NCI-H748 treated with DMSO at 0.1 percent for 48 hours (cell line): ENCODE data around the gene FURIN.
"Not testable (repeated sequence)": the region's sequence is repeated elsewhere in the genome, so short reads cannot be mapped to it uniquely, and the experiment has no call there.

ENCODE experiments used
- DNase-seq: peaks from one replicate; lab custom pipeline; 2025; lab: John Stamatoyannopoulos, UW

Gene FURIN

DNA sequence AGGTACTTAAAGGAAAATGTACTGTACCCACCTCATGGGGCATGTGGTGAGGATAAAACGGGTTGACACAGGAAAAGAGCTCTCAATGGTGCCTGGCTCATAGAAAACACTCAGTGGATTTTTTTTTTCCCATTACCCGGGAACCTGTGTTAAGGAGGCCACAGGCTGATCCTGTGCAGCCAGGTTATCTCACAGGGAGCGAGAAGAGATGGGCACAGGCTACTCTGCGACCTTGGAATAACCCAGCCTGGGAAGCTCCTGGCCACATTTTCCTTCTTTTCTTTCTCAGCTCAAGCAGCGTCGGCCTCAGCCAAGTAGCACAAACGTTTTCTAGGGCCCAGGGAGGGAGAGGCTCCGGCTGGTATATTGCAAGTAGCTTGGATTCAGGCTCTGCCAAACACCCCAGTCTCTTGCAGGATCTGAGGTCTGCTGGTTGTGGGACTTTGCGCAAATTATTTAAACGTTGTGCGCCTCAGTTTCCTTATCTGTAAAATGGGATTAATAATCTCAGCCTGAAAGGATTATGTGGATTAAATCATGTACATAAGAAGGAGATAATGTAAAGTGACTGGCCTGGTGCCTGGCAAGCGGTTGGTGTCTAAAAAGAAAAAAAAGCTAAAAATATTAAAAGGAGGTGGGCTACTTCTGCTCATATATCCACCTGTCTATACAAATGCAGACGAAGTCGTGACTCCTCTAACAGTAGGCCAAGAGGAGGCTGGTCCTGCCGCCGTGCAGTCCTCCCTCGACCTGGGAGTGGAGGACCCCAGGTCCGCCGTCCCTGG lies 2.2 kb downstream of the FURIN start:
- DNase-seq, result no peak

DNA sequence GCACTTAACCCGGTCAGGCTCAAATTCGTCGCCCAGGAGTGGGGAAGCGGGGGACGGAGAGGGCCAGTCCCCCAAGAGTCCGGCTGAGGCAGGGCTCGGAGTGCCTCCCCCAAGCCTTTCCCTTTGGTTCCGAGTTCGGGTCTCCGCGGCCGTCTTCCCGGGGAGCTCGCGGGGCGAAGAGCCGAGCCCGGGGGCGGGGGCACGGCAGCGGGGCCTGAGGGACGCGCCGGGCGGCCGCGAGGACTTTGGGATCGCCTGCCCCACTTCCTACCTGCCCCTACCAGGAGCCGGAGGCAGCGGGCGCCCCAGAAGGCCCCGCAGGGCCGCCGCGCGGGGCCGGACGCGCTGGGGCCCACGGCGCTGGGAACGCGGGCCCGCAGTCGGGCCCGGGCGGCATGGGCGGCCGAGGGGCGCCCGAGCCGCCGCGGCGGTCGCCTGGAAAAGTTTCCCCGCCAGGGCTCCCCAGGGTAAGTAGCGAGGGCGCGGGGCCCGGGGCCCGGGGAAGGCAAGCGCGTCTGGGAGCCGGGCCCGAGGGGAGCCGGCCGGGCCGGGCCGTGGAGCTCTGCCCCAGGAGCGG lies 2.8 kb downstream of the FURIN start:
- DNase-seq, result no peak

DNA sequence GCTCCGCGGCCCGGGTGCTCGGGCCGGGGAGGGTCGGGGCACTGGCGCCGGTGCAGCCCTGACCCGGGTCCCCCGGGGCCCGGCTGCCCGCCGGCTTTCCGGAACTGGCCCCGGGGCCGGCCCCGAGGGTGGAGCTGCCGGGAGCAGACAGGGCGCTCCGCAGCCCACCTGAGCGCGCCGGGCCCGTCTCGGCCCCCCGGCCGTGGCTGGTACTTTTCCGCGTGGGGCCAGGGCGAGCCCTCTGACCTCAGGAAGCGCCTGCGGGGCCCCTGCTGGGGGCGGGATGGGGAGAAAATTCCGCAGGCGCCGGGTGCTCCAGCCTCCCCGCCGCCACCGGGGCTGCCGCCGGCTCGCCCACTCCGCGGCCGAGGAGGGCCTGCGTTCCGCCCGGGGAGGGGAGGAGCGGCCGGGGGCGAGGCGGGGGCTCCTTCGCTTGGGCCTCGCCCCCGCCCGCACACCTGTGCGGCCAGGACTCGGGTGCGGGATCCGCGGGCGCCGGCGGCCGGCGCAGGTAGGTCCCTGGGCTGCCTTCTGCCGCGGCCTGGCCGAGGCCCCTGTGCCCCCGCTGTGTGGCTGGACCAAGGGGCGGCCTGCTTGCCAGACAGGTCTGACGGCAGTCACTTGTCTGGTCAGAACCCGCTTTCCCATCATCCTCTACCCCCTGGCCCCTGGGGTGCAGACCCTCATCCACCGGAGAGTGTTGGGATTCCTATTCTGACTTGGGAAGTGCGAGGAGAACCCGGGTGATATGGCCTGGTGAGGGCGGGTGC lies 3.5 kb downstream of the FURIN start:
- DNase-seq, result no peak

DNA sequence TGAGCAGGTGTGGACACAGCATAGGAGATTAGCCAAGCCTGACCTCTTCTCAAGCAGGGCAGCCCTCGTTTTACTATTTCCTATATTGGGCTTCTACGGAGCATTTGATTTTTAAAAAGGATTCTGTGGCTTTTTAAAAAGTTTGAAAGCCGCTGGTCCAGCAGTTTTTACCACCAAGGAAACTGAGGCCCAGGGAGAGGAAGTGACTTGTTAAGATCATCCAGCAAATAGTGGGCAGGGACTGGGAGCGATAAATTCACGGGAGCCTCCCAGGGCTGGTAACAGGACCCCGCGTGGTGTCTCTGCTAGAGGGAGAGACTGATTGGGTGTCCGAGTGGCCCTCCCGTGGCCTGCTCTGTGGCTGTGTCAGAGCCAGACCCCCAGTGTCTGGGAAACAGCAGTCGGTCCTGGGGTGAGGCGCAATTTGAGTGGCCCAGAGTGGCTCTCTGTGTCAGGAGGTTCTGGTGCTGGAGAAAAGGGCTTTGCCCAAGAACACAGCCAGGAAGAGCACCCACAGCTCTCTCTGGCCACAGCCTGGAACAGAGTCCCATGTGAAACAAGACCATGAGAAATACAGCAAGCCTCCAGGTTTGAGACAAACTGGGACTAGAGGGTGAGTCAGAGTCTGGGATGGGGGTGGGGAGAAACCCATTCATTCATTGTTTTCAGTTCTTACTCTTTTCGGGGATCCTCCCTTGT lies 4.2 kb downstream of the FURIN start:
- no peak for DNase-seq

DNA sequence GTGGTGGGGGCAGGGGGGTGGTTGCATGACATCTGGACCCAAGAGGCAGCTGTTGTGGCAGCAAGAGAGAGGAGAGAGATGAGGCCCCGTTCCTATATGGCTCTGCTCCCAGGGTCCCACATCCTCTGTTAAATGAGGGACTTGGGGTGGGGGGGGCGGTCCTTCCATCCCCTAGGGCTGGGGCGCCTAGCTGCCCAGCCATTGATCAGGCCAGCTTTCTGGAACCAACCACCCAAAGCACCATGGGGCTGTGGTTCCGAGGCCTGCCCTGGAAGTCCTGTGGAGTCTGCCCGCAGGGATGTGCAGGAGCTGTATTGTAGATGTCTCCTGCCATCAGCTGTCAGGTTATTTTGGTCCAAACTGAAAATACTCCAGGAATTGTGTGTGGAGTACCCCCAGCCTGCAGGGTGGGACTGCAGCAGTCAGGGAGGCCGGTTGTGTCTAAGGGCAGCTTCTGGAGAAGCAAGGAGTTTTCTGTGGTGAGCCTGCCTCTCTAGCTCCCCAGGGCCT lies 5.2 kb downstream of the FURIN start:
- no peak for DNase-seq

DNA sequence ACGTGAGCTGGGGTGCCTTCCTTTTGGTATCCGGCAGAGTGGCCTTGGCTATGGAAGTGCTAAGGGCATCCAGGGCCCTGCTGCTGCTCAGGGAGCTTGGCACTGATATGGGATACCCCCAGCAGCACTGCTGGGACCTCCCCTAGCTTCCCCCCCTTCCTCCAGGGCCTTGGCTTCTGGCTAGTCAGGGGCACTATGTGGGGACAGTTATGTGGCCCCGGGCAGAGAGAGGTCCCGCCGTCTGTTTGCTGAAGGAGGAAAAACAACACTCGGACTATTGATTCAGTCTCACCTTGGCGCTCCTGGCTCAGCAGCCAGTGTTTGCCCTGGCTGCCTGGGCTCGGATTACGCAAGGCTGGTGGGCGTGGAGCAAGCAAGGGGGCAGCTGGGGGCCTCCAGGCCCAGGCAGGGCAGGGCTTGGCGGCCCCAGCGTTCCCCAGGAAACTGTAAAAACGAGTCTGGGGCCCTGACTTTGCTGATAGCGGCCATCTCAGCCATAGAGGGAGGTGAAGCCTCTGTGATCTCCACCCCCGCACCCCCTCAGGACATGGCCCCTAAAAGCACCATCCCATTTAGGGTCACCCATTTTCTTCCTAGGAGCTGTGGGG lies 5.7 kb downstream of the FURIN start:
- DNase-seq, result peak; percentile 24

DNA sequence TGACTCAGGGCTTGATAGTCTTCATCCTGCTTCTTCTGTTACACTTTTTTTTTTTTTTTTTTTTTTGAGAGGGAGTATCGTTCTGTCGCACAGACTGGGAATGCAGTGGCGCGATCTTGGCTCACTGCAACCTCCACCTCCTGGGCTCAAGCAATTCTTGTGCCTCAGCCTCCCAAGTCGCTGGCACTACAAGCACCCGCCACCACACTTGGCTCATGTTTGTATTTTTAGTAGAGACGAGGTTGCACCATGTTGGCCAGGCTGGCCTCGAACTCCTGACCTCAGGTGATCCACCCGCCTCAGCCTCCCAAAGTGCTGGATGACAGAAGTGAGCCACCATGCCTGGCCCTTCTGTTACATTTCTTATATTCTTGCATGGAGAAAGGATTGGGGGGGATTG lies 6.6 kb downstream of the FURIN start:
- DNase-seq, result not testable (repeated sequence)

DNA sequence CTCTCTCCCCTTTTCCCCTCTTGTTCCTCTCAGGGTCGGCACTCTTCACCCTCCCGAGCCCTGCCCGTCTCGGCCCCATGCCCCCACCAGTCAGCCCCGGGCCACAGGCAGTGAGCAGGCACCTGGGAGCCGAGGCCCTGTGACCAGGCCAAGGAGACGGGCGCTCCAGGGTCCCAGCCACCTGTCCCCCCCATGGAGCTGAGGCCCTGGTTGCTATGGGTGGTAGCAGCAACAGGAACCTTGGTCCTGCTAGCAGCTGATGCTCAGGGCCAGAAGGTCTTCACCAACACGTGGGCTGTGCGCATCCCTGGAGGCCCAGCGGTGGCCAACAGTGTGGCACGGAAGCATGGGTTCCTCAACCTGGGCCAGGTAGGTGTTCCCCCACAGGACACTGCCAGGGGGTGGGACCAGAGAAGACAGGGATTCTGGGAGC lies 7.2 kb downstream of the FURIN start:
- DNase-seq, result no peak

DNA sequence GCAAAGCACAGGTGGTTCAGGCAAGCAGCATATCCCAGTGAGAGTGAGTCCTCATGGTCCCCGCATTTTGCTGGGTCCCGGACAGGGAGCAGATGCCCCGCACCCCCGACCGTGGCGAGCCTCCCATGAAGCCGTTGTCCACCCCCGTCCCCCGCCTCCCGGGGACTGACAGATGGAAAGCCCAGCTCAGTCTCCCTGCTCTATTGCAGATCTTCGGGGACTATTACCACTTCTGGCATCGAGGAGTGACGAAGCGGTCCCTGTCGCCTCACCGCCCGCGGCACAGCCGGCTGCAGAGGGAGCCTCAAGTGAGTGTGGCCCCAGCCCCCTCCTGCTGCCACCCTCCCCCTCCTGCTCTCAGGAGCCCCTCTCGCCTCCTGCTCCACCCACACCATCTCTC lies 7.7 kb downstream of the FURIN start:
- no peak for DNase-seq

DNA sequence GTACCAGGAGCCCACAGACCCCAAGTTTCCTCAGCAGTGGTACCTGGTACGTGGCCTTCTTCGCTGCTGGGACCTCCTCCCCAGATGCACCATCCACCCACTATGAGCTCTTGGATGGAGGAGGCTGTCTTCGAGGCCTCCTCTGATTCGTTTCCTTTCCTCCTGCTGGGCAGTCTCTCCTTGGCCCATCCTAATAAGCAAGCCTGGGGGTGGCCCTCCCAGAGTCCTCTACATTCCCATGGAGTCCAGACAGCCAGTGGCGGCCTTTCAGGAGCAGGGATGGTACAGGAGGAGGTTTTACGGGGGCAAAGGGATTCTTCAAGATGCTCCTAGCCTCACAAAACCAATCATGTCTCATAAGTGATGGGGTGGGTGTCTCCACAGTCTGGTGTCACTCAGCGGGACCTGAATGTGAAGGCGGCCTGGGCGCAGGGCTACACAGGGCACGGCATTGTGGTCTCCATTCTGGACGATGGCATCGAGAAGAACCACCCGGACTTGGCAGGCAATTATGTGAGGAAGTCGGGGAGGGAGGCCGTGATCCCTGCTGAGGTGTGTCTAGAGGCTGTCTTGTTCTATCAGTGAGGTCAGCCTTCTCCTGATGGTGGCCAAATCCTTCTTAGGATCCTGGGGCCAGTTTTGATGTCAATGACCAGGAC lies 8.3 kb downstream of the FURIN start:
- DNase-seq, result no peak

DNA sequence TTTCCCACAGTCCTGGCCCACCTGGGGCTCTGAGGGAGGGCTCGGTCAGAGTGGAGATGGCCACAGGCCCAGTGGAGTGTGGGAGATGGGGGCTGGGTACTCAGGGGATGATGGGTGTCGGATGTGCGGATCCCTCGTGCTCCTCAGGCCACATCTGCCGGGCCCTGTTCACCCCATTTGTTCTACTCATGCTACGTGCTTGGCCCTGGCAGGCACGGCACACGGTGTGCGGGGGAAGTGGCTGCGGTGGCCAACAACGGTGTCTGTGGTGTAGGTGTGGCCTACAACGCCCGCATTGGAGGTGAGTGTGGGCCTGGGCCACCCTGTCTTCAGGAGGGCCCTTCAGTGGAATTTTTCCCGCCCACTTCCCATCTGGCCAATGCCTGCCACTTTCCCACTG lies 8.9 kb downstream of the FURIN start:
- DNase-seq, result no peak

DNA sequence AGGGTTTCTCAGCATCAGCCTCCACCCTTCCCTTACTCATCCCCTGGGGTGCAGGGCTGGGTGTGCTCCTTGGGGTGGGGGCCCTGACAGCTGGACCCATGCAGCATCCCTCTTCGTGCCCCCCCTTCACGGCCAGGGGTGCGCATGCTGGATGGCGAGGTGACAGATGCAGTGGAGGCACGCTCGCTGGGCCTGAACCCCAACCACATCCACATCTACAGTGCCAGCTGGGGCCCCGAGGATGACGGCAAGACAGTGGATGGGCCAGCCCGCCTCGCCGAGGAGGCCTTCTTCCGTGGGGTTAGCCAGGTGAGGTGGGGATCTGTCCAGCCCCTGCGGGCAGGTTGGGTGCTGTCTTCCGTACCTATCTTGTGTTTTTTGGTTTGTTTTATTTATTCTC lies 9.6 kb downstream of the FURIN start:
- DNase-seq, result no peak

DNA sequence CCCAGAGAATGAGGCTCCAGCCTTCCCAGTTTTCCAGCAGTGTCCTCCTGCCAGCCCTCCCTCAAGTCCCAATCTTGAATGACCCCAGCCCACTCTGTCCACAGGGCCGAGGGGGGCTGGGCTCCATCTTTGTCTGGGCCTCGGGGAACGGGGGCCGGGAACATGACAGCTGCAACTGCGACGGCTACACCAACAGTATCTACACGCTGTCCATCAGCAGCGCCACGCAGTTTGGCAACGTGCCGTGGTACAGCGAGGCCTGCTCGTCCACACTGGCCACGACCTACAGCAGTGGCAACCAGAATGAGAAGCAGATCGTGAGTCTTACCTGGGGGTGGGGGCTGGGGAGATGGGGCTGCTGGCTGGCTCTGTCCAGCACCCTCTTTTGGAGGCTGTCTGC lies 10.3 kb downstream of the FURIN start:
- DNase-seq, result no peak

DNA sequence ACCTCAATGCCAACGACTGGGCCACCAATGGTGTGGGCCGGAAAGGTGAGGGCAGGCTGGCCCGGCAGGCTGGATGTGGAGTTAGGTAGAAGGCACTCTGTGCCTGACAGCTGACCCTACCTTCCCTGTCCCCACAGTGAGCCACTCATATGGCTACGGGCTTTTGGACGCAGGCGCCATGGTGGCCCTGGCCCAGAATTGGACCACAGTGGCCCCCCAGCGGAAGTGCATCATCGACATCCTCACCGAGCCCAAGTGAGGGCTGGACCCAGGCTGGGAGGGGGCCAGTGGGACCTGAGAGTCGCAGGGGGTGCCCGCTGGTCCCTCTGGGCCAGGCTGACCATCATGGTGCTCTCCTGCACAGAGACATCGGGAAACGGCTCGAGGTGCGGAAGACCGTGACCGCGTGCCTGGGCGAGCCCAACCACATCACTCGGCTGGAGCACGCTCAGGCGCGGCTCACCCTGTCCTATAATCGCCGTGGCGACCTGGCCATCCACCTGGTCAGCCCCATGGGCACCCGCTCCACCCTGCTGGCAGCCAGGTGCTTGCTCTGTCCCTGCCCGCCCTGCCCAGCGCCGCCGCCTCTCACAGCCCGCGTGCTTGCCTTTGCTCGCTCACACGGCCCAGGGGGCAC lies 11.5 kb downstream of the FURIN start:
- no peak for DNase-seq

DNA sequence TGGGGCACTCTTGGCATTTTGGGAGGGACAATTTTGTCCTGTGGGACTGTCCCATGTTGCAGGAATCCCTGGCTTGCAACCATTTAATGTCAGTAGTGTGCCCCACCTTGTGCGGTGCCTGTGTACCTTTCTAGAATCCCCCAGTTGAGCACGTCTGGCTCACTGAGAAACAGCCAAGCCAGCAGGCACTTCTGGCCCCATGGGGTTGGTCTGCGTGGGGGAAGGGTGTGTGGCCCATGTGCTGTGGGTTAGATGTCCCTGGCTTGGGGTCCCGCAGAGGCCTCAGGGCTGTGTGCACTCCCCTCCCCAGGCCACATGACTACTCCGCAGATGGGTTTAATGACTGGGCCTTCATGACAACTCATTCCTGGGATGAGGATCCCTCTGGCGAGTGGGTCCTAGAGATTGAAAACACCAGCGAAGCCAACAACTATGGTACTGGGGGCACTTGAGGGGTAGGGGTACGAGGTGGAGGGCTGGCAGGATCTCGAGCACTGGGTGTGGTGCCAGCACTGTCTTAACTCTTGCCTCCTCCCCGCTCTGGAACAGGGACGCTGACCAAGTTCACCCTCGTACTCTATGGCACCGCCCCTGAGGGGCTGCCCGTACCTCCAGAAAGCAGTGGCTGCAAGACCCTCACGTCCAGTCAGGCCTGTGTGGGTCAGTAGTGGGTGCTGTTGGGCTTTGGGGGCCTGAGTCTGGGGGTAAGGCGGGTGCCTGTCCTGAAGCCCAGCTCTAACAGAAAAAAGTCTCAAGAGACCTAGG lies 12.2 kb downstream of the FURIN start:
- no peak for DNase-seq

DNA sequence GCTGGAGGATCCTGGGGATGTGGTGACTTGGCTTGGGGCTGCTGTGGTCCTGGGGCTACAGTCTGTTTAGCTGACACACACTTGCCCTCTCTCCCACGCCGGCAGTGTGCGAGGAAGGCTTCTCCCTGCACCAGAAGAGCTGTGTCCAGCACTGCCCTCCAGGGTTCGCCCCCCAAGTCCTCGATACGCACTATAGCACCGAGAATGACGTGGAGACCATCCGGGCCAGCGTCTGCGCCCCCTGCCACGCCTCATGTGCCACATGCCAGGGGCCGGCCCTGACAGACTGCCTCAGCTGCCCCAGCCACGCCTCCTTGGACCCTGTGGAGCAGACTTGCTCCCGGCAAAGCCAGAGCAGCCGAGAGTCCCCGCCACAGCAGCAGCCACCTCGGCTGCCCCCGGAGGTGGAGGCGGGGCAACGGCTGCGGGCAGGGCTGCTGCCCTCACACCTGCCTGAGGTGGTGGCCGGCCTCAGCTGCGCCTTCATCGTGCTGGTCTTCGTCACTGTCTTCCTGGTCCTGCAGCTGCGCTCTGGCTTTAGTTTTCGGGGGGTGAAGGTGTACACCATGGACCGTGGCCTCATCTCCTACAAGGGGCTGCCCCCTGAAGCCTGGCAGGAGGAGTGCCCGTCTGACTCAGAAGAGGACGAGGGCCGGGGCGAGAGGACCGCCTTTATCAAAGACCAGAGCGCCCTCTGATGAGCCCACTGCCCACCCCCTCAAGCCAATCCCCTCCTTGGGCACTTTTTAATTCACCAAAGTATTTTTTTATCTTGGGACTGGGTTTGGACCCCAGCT lies 13.0 kb downstream of the FURIN start:
- DNase-seq, result no peak

DNA sequence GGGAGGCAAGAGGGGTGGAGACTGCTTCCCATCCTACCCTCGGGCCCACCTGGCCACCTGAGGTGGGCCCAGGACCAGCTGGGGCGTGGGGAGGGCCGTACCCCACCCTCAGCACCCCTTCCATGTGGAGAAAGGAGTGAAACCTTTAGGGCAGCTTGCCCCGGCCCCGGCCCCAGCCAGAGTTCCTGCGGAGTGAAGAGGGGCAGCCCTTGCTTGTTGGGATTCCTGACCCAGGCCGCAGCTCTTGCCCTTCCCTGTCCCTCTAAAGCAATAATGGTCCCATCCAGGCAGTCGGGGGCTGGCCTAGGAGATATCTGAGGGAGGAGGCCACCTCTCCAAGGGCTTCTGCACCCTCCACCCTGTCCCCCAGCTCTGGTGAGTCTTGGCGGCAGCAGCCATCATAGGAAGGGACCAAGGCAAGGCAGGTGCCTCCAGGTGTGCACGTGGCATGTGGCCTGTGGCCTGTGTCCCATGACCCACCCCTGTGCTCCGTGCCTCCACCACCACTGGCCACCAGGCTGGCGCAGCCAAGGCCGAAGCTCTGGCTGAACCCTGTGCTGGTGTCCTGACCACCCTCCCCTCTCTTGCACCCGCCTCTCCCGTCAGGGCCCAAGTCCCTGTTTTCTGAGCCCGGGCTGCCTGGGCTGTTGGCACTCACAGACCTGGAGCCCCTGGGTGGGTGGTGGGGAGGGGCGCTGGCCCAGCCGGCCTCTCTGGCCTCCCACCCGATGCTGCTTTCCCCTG lies 13.8 kb downstream of the FURIN start:
- DNase-seq, result no peak

DNA sequence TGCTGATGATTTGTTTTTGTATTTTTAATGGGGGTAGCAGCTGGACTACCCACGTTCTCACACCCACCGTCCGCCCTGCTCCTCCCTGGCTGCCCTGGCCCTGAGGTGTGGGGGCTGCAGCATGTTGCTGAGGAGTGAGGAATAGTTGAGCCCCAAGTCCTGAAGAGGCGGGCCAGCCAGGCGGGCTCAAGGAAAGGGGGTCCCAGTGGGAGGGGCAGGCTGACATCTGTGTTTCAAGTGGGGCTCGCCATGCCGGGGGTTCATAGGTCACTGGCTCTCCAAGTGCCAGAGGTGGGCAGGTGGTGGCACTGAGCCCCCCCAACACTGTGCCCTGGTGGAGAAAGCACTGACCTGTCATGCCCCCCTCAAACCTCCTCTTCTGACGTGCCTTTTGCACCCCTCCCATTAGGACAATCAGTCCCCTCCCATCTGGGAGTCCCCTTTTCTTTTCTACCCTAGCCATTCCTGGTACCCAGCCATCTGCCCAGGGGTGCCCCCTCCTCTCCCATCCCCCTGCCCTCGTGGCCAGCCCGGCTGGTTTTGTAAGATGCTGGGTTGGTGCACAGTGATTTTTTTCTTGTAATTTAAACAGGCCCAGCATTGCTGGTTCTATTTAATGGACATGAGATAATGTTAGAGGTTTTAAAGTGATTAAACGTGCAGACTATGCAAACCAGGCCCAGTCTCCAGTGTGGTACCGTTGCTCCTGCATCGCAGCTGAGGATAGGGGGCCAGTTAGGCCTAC lies 14.6 kb downstream of the FURIN start:
- no peak for DNase-seq
